ENCODE results near the gene DARS2.

DNA sequence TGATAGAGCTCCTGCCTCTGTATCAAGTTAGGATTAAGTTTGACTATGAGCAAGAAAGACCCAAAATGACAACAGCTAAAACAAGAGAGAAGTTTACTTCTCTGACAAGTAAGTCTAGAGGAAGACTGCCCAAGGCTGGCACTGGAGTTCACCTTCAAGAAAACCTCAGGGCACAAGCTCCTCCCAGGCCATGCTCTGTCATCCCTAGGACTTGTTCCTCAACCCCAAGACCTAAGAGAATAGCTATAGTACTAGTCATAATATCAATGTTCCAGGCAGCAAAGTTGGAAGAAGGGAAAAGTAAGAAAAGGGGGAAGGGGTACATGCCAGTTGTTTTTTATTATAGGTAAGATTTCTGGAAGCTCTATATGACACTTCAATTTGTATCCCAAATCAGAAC, 26.4 kb upstream of the DARS2 start:
- TF ChIP-seq, protein P1, sequence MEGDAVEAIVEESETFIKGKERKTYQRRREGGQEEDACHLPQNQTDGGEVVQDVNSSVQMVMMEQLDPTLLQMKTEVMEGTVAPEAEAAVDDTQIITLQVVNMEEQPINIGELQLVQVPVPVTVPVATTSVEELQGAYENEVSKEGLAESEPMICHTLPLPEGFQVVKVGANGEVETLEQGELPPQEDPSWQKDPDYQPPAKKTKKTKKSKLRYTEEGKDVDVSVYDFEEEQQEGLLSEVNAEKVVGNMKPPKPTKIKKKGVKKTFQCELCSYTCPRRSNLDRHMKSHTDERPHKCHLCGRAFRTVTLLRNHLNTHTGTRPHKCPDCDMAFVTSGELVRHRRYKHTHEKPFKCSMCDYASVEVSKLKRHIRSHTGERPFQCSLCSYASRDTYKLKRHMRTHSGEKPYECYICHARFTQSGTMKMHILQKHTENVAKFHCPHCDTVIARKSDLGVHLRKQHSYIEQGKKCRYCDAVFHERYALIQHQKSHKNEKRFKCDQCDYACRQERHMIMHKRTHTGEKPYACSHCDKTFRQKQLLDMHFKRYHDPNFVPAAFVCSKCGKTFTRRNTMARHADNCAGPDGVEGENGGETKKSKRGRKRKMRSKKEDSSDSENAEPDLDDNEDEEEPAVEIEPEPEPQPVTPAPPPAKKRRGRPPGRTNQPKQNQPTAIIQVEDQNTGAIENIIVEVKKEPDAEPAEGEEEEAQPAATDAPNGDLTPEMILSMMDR (IDR thresholded peaks at IDR 0.05) = no peak
- no peak for TF ChIP-seq POLR2A (IDR thresholded peaks at IDR 0.05)
